Uterus (tissue), 4 donors: ENCODE results near the gene GABPB2. TPM values are rescaled to one million over a fixed set of nuclear protein-coding genes. Genes with fewer than 3 reads are reported as not detected.

Experiments used
- DNase-seq, 2 donors: peaks; one replicate each; pipeline ENCODE4 v3.0.0-alpha.2; 2019 to 2020
- H3K27ac ChIP-seq, 2 donors: fragments of 200-600 bp; sonication (generic); 1 replicate in 1 of 2; 2 replicates in 1 of 2; pipeline ENCODE4 v1.5.1; 2016 to 2018
- H3K27me3 ChIP-seq, 2 donors: fragments of 200-600 bp; sonication (generic); one replicate each; pipeline ENCODE4 v1.5.1; 2018 to 2019; ENCODE audit warnings: control low read depth in 1 of 2
- H3K36me3 ChIP-seq, 2 donors: fragments of 200-600 bp; sonication (generic); one replicate each; pipeline ENCODE4 v1.5.1; 2019; ENCODE audit warnings: control low read depth in 1 of 2
- H3K4me1 ChIP-seq, 2 donors: fragments of 200-600 bp; sonication (generic); one replicate each; pipeline ENCODE4 v1.5.1; 2018 to 2019; ENCODE audit warnings: control low read depth in 1 of 2
- H3K4me3 ChIP-seq, 2 donors: fragments of 200-600 bp; sonication (generic); 1 replicate in 1 of 2; 2 replicates in 1 of 2; pipeline ENCODE4 v1.5.1; 2018 to 2019; ENCODE audit warnings: mild to moderate bottlenecking in 1 of 2
- H3K9me3 ChIP-seq, 2 donors: fragments of 200-600 bp; sonication (generic); one replicate each; pipeline ENCODE4 v1.5.1; 2019; ENCODE audit warnings: control low read depth in 1 of 2
- POLR2A ChIP-seq, 2 donors: fragments of 450-650 bp; IDR thresholded peaks; one replicate each; pipeline ENCODE4 v1.6.1; 2016; ENCODE audit warnings: antibody characterized with exemption in 2 of 2, mild to moderate bottlenecking in 1 of 2, moderate library complexity in 1 of 2
- intact Hi-C: fragments of 100-400 bp; cut with DNase I; formaldehyde crosslinking; loops from one replicate; pipeline ENCODE4 v1.15.1; 2023; ENCODE audit warnings: low total_unique reads
- total RNA-seq, 4 donors: library from RNA; depleted of rRNA in 3 of 4; stranded (reverse); fragments of >200 nt in 3 of 4; gene quantifications; one replicate each; pipeline versions ENCODE4 v1.1.0 to v1.2.4, GENCODE V29; 2014 to 2023
- TF ChIP-seq, protein P1 (sequence below), 4 experiments: fragments of 200-600 bp in 2 of 4; fragments of 450-650 bp in 2 of 4; sonication (generic) in 2 of 4; IDR thresholded peaks; one replicate each; pipeline ENCODE4 v1.5.1; 2016 to 2019; ENCODE audit warnings: antibody characterized with exemption in 4 of 4, mild to moderate bottlenecking in 2 of 4, moderate library complexity in 1 of 4
- donor health status: DM: yes; HTN: yes; CAD: no.

Gene GABPB2
- total RNA-seq, 4 donors from 2014 or later = 7.4 to 285 (median 21.2) TPM

GRCh38 chr1:151135433-151136385 is 65.1 kb downstream of the GABPB2 start:
- Histone ChIP-seq H3K4me1 (peaks cover 0 to 6% of the 10 kb centered on the region in 2 donors), H3K36me3 (no peaks in the 10 kb centered on the region), H3K27me3 (no peaks in the 10 kb centered on the region), H3K4me3 (no peak overlapping the region), H3K9me3 (no peaks in the 10 kb centered on the region), H3K27ac (no peak overlapping the region)
- TF ChIP-seq, protein P1, sequence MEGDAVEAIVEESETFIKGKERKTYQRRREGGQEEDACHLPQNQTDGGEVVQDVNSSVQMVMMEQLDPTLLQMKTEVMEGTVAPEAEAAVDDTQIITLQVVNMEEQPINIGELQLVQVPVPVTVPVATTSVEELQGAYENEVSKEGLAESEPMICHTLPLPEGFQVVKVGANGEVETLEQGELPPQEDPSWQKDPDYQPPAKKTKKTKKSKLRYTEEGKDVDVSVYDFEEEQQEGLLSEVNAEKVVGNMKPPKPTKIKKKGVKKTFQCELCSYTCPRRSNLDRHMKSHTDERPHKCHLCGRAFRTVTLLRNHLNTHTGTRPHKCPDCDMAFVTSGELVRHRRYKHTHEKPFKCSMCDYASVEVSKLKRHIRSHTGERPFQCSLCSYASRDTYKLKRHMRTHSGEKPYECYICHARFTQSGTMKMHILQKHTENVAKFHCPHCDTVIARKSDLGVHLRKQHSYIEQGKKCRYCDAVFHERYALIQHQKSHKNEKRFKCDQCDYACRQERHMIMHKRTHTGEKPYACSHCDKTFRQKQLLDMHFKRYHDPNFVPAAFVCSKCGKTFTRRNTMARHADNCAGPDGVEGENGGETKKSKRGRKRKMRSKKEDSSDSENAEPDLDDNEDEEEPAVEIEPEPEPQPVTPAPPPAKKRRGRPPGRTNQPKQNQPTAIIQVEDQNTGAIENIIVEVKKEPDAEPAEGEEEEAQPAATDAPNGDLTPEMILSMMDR (IDR thresholded peaks at IDR 0.05) = no peak
- no peak for TF ChIP-seq POLR2A (IDR thresholded peaks at IDR 0.05)
- DNase-seq = no peak
- intact Hi-C loops = no loop called here

DNA sequence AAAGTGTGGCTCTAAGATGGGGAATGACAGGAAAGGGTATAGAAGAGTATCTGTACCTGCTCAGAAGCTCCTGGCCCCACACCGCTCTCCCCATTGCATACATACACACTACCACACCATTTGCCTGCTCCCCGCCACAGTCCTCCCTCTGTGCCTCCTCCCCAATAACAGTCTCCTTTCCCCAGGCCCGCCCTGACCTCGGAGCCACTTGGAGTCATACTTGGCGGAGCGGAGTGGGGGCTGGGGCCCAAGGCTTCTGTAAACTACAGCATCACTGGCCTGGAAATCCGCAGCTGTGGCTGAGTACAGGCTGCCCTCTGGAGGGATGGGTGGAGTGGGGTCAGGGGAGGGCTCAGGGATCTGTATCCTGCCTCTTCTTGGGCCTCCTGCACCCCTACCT is 67.2 kb downstream of the GABPB2 start:
- TF ChIP-seq, protein P1 (IDR thresholded peaks at IDR 0.05) = no peak
- no peak for TF ChIP-seq POLR2A (IDR thresholded peaks at IDR 0.05)
- H3K27me3 ChIP-seq = no peaks in the 10 kb centered on the region
- H3K36me3 ChIP-seq = no peaks in the 10 kb centered on the region
- H3K4me1 ChIP-seq = peaks cover 0 to 5% of the 10 kb centered on the region in 2 donors
- no peak for DNase-seq
- H3K9me3 ChIP-seq = no peaks in the 10 kb centered on the region
- intact Hi-C loops = no loop called here
- H3K4me3 ChIP-seq = no peak overlapping the region
- no peak overlapping the region for H3K27ac ChIP-seq

GRCh38 chr1:151142411-151143056 is 72.0 kb downstream of the GABPB2 start:
- no peaks in the 10 kb centered on the region for H3K27me3 ChIP-seq
- TF ChIP-seq, protein P1 (IDR thresholded peaks at IDR 0.05) = no peak
- no peak for TF ChIP-seq POLR2A (IDR thresholded peaks at IDR 0.05)
- no peak for DNase-seq

GRCh38 chr1:151143057-151143435 is 72.5 kb downstream of the GABPB2 start:
- Histone ChIP-seq H3K27me3 (no peaks in the 10 kb centered on the region), H3K9me3 (no peaks in the 10 kb centered on the region), H3K36me3 (no peaks in the 10 kb centered on the region), H3K4me3 (no peak overlapping the region), H3K4me1 (peaks cover 5 to 12% of the 10 kb centered on the region in 2 donors), H3K27ac (peak overlapping the region; percentile 89)
- TF ChIP-seq POLR2A (IDR thresholded peaks at IDR 0.05) = no peak
- TF ChIP-seq, protein P1 (IDR thresholded peaks at IDR 0.05) = no peak
- intact Hi-C loops = no loop called here
- no peak for DNase-seq

More at GRCh38 chr1:151142411-151143056, 72.0 kb downstream of the GABPB2 start:
- Histone ChIP-seq H3K4me1 (peaks cover 5 to 12% of the 10 kb centered on the region in 2 donors), H3K27ac (peak overlapping the region in 1 of 2 donors; percentile 89), H3K9me3 (no peaks in the 10 kb centered on the region), H3K36me3 (no peaks in the 10 kb centered on the region), H3K4me3 (no peak overlapping the region)
- intact Hi-C loops = no loop called here

DNA sequence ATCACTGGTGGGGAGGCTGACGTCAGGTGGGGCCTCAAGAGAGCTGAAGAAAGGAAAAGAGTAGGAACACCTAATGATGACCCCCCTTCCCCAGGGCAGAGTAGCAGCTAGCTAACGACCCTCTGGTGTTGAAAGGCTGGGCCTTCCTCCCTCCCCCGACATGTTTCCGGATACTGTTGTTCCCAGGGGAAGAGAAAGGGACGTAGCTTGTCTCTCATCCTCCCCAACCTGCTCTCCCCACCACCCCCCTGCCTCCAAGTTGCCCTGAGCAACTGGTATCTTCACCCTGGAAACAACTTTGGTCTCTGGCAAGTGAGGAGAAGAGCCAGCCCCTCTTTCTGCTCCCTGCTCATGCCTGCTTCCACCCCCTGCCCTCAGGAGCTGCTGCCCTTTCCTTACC is 73.4 kb downstream of the GABPB2 start:
- no peaks in the 10 kb centered on the region for H3K36me3 ChIP-seq
- H3K4me3 ChIP-seq = no peak overlapping the region
- no peak for DNase-seq
- intact Hi-C loops = no loop called here
- TF ChIP-seq, protein P1 (IDR thresholded peaks at IDR 0.05) = no peak
- TF ChIP-seq POLR2A (IDR thresholded peaks at IDR 0.05) = no peak
- H3K9me3 ChIP-seq = no peaks in the 10 kb centered on the region
- peak overlapping the region; percentile 89 for H3K27ac ChIP-seq
- H3K27me3 ChIP-seq = no peaks in the 10 kb centered on the region
- H3K4me1 ChIP-seq = peaks cover 5 to 12% of the 10 kb centered on the region in 2 donors
